ENCODE results near the gene TSEN54.

TSEN54 gene

DNA sequence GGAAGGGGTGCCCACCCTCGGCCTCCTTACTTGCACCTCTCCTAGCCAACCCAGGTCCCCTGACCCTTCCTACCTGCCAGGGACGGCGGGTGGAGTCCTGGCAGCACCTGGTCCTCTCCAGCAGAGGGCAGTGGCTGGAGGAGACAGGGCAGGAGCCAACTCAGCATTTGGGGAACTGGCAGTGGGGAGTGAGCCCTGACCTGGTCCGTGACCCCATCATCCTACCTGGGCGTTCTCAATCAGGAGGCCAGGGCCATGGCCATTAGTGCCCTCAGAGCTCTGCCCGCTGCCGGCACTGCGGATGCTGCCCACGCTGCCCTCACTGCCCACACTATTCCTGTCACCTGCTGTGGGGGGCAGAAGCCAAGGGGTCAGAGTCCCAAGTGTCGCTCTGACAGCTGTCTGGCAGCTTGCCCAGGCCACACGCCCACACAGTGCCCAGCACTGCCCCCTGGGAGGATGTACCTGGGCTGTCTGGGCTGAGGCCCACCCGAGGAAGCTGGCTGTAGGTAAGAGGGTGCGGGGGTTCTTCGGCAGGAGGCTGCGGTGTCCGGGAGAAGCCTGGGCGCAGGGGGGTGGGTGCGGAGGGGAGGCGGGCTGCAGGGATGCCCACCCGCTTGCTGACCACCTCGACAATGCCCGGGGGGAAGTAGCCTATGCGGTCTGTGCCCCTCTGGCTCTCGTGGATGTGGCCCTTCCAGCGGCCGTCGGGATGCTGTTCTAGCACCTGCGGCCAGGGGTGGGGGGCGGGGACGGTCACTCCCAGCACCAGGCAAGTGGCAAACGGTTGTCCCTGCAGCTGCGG is 11.8 kb upstream of the TSEN54 start:
- no peak for DNase-seq

DNA sequence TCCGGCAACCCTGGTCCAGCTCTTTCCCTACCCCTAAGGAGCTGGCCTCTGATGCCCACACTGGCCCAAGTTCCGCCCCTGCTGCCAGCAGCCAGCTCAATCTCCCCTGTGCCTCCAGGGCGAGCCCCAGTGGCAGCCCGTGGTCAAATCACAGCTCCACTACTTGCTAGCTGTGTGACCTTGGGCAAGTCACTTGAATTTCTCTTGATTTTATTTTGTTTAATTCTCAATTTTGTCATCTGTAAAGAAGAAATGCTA is 11.2 kb upstream of the TSEN54 start:
- no peak for DNase-seq

DNA sequence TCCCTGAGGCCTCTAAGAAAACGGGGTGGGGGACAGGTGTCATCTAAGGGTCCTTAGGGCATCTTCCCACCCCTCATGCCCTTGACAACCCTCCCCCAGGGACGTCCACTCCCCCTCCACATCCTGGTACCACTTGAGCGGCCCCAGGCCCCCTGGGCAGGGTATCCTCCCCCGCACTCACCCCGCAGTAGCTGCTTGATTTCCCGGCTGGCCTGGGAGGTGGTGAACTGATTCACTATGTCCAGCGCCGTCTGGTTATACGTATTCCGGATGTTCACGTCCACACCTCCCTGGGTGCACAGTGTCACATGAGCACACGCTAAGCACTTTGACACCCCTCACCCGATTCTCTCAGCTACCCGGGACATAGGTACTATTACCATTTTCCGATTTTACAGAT is 10.7 kb upstream of the TSEN54 start:
- no peak for DNase-seq

DNA sequence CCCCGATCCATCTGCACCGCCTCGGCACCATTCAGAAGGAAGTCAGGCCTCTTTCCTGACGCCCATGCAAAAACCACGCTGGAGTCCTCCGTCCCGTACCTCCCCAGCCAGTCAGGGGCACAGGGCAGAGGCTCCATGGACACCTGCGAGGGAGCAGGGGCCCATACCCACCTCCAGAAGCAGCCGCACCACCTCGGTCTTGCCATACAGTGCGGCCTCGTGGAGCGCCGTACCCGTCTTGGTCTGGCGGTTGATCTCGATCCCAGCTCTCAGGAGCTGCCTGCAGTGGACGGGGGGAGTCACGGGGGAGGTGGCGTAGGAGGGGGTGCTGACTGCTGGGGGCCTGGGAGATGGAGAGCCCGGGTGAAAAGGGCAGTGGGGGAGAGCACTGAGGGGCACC is 10.2 kb upstream of the TSEN54 start:
- no peak for DNase-seq

DNA sequence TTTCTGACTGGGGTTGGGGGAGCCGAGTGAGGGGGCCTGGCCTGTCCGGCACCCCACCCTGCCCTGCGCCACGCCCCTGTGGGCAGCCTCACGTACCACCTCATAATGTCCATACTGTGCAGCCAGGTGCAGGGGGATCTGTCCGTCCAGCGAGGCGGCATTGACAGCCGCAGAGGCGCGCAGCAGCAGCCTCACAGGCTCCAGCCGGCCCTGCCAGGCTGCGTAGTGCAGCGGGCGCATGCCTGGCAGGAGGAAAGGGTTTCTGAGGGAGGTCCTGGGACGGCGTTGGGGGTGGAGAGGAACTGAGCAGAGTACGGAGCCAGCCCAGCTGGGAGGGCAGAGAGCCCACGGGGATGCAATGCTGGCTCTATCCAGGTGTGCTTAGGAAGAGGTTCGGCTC is 9.4 kb upstream of the TSEN54 start:
- no peak for DNase-seq

DNA sequence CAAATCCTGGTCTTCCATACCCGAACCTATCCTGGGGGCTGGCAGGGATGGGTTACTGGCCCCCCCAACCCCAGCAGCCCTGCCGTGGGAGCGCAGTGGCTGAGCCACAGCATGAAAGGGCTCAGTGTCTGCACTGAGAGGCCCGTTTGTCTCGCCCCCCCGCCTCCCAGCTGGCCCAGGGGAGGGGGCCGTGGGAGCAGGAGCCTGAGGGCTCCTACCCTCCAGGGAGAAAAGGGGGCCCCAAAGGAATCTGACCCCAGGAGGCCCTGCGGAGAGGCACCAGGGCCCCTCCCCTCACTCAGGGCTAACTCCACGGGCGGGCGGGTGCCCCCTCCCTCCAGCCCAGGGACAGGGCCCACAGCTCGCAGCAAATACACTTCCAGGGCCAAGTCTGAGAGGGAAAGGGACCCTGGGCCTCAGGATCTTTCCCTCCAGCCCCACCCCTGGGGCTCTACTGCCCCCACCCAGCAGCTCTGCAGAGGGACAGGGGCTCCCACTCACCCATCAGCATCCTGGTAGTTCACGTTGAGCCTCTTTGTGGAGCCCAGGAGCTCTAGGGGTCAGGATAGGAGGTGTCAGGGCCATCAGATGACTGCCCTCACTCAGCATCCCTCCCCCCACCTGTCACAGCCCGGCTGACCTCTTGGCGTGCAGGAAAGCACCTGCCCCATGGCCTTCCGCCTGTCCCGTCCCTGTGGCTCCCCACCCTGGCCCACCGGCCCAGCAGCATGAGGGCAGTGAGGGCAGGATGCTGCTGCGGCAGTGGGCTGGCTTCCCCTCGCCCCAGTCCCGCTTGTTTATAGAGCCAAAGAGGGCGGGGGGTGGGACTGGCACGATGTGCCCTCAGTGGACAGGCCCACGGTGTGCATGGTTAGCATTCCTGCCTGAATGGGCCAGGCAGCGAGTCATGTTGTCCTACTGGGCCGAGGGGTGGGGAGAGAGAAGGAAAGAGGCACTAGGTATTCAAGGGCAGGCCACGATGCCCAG is 8.3 kb upstream of the TSEN54 start:
- no peak for DNase-seq

DNA sequence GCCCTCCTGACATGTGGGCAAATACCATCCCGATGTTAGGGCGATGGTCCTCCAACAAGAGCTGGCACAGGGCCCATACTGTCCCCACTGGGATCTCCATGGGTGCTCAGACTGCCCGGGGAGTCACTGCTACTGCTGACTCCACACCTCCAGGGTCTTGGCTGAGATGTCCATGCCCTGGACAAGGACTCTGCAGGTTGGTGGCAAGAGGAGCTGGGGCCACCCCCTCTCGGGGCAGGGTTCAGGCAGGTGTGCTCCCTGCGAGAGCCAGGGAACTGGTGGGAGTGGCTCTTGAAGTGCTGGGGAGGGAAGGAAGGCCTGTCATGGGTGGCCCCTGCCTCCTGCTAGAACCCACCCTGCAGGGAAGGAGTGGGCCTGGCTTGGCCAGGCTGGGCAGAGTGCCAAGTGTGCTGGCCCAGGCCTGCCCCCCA is 7.4 kb upstream of the TSEN54 start:
- no peak for DNase-seq

DNA sequence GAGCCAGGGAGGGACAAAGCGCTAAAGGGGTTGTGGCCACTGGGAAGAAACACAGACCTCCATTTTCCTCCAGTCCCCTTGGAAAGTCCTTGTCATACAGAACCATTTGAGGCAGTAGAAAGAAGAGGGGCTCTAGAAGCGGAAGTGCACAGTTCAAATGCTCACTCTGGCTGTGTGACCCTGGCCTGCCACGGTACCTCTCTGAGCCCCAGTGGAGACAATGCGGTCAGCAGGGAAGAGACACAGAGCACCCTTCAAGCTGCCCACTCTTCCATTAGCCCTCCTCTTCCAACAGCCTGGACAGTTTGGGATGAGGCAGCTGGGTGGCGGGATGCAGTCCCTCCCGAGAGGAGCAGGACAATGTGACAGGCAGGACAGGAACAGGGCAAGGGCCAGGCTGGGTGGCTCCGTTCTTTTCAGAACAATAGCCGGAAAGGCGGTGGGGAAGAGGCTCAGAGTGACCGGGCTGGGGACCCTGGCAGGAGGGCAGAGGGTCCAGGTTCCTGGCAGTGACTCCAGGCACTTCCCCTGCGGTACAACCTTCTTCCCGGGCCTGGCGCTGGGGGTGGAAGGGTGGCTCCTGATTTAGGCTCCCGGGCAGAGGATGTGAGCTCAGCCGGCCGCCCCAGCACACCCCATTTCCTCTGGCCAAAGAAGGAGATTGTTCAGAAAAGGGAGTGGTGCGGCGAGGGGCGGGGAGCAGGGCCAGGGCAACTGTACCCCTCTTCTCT is 6.6 kb upstream of the TSEN54 start:
- DNase-seq: no peak

DNA sequence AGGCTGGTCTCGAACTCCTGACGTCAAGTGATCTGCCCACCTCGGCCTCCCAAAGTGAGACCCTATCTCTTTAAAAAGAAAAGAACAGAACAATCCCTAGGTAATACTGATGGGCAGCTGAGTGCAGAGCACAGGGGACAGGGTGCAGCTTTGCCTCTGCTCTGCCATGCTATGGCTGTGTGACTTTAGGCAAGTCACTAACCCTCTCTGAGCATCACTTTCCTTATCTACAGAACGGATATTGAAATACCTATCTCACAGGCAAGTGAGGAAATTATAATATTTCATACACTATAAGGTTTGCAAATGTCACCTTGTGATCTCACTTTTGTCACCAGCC is 5.1 kb upstream of the TSEN54 start:
- no peak for DNase-seq

DNA sequence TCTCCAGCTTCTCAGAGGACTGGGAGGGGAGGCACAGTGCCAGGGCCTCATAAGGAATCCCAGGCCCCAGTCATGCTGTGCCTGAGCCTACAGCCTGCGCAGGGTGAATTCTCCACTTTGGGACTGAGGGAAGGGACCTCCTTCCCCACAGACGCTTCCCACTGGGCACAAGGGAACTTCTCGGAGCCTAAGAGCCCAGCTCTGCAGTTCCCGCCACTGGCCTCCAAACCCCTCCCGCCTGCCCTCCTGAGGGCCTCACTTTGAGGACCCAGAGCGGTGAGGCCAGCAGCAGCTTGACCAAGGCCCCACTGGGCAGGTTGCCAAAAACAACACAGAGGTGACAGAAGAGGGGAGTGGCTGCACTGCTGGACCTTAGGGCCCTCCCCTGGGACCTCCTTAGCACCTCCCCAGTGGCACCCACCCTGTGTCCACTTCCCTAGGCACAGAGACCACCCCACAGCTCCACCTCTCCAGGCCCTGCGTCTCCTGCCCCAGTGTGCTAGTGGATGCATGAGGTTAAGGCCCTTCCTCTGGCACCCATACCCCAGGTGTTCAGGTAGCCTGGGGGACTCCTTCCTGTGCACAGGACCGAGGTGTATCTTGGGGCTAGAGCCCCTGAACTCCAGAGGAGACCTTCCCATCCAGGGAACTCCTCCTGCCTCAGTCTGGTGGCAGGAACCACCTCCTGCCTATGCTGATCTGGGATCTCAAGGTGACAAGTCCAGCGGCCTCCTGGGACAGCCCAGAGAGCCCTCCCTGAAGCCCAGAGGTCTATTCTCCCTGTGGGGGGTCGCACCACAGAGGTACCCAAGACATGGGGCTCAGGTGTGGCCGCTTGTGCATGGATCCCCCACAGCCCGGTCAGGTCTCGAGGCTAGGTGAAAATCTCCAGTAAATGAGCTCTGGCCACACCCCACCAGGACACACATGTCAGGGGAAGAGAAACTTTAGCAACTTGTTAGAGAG is 4.4 kb upstream of the TSEN54 start:
- no peak for DNase-seq

DNA sequence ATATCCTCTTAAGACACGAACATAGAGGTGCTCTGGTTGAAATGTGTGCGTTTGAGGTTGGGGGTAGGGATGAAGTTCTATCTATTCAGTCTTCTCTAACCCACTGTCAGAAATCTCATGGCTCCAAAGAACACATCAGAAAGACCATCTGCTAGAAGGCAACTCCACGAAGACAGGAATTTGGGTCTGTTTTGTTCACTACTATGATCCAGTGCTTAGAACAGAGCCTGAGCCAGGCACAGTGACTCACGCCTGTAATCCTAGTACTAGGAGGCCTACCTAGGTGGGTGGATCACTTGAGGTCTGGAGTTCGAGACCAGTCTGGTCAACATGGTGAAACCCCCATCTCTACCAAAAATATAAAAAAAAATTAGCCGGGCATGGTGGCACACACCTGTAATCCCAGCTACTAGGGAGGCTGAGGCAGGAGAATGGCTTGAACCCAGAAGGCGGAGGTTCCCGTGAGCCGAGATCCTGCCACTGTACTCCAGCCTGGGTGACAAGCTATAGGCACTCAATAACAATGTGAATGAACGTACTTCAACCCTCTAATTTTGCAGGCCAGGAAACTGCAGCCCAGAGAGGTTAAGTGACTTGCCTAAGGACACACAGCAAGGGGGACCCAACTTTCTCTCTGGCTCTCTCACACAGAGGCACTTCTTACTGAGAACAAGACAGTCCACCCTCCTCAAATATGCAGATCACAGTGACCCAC is 3.2 kb upstream of the TSEN54 start:
- DNase-seq: no peak

DNA sequence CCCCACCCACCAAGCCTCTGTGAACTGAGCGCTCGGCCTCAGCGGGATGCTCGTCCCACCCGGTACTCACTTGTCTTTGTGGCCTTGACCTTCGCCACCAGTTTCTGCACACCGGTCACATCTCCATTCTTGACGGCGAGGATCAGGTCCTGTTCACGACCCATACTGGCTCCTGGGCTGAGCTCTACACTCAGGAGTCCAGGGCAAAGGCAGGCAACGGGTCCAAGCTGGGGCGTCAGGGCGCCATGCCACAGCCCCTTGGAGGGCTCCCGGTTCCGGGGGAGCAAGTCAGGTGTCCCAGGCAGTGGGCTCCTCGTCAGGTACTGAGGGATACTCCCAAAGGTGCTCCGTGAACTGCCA is 2.7 kb upstream of the TSEN54 start:
- no peak for DNase-seq

DNA sequence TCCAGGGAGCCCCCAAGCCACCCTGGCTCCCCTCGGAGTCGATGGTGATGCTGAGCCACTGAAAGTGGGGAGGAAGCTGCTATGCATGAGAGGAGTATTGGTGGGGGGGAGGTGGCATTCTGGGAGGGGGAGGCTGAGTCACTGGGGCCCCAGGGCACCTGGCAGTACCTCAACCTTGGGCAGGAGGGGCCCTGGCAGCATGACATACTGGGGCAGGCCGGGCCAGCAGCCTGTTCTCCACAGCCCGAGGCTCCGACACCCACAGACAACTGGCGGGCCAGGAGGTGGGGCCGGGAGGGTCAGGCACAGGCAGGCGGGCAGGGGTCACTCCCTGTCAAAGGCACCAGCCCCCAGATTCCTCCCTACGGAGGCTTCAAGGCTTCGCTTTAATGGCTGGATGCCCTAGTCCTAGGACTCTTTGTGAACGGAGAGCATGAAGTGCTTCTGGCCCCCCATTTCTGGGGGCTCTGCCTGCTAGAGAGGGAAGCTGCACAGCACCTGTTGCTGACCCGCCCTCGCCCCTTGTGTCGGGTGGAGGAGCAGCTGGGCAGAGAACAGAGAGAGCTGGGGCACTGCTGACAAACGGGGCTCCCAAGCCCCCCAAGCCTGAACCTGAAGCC is 1.9 kb upstream of the TSEN54 start:
- DNase-seq: peak; percentile 65

DNA sequence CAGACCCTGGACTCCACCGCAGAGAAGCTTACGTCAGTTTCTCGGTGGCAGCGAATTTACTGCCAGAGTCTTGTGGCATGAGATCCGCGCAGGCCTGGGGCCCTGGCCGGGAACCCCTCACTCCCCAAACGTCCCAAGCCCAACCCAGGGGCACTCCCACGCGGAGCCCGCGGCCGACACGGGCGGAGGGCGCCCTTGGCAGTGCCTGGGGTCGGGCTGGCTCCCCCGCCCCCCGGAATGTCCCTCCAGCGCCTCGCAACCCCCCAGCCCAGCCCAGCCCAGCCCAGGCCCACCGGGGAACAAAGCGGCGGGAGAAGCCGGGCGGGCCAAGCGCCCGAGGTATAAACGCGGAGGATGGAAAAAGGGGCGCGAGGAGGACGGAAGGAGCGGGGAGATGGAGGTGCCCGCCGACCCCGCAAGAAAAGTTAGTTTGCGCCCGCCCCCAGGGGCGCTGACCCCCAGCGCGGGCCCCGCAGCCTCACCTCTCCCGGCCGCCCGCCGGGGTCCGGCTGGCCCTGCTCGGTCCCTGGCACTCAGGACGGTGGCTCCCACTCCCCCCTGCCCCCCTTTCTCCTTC is 1.3 kb upstream of the TSEN54 start:
- no peak for DNase-seq

DNA sequence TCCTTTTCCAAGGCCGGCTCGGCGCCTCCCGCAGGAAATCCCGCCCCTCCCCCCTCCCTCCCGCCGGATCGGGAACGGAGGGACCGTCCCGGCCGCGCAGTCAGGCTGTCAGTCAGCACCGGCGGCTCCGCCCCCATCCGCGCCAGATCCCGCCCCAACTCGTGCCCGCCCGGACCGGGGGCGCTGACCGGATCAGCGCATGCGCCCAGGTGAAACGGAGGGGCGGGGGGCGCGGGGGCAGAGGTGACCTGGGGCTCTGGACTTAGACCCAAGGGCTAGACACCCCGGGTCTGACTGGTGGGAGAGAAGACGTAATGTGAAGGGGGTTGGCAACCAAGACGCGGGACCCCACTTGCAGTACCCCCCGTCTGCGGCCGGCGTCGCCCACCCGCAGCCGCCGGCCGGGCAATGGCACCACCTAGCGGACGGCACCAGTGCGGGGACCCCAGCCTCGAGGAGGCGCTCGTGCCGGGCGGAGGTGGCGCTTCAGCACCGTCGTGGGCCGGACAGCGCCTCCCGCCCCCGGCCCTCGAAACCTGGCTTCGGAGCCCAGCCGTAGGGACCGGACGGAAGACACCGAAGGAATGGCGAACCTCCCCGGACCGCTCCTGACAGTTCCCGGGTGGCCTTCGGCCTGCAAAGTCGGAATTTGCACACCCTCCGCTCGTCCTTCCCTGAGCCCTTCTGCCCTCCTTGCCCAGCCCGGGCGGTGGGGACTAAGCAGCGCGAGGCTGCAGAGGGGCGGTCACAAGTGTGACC is 653 bp upstream of the TSEN54 start, which contains the start of gene CASKIN2:
Gene CASKIN2 (minus strand): TSS at position 42 of the 759 bp plus-strand sequence. CDS start 1,733 bp downstream, outside the sequence.
- DNase-seq: peak; percentile 81

DNA sequence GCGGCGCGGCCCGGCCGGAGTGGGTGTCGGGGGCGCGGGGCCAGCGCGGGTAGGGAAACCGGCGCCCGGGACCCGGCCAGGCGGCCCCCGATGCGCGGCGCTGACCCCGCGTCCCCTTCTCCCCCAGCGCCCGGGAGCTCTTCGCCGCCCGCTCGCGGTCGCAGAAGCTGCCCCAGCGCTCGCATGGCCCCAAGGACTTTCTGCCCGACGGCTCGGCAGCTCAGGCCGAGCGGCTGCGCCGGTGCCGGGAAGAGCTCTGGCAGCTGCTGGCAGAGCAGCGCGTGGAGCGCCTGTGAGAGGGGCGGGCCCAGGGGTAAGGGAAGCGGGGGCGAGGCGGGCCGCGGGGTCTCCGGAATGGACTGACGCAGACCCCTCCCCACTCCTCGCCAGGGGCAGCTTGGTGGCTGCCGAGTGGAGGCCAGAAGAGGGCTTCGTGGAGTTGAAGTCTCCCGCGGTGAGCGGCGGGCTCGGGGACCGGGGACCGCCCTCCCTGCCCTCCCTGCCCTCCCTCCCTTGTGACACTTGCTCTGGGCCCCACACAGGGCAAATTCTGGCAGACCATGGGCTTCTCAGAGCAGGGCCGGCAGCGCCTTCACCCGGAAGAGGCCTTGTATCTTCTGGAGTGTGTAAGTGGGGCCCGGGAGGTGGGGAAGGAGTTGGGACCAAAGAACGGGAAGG is 430 bp downstream of the TSEN54 start:
- DNase-seq: no peak

DNA sequence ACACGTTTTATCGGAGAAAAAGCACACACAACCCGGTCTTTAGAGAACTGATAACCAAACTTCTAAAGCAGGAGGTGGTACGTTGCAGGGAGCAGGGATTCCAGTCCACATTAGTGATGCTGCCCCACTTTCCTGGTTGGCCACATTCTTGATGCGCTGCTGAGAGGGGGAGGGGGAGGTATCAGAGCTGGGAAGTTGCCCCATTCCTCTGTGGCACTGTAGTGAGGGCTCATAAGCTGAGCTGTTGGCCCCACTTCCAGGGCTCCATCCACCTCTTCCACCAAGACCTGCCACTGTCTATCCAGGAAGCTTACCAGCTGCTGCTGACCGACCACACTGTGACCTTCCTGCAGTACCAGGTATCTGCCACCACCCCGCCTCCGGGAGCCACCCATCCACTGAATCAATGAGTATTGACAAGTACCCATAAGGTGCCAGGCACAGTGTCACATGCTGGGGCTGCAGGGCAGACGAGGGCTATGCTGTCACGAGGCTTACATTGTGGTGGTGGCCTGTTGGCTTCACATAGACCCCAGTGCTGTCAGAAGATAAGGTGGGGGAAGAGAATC is 1.1 kb downstream of the TSEN54 start:
- DNase-seq: no peak

DNA sequence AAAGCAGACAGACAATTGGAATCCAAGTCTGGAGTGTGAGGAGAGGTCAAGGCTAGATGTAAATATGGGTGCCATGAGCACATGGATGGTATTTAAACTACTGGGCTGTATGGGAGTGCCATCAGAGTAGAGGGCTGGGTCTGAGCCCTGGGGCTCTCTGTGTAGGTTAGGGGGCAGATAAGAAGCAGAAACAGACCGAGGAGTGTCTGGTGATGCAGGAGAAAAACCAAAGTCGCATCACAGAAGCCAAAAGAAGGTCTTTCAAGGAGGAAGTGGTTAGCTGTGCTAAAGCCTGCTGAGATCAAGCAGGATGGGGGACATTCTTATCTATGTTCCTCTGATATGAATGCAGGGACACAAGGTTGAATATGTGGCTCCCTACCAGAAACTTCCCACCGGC is 1.9 kb downstream of the TSEN54 start:
- DNase-seq: no peak

DNA sequence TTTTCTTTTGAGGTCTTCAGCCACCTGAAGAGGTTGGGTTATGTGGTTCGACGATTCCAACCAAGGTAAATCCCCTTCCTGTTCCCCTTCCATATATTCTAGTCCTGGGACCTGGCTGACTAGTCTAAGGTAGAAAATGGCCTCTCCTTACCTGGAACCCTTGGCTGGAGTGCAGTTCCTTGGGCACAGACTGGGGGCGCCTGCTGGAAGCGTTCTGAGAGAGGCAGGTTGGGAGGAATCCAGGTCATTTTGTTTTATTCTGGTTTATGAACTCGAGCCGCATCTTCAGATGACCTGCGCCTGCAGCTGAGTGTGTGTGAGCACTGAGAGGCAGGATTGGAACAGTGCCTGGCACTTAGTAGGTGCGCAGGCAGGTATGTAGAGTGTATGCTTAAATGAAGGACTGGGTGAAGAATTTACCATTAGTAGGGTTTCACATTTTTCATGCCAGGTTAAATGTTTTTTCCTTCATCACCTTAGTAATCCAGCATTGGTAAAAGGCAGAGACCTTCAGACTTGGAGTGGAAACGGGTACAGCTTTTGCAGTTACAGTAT is 2.7 kb downstream of the TSEN54 start:
- DNase-seq: no peak

All from NCI-H226 (cell line).